PC-3 (cell line): ENCODE data around the gene NOL4L. TPM values are rescaled to one million over a fixed set of nuclear protein-coding genes. Genes with fewer than 3 reads are reported as not detected.

Source experiments
- total RNA-seq: library from RNA; depleted of rRNA; stranded (reverse); fragments of >200 nt; gene quantifications from 2 replicates; pipeline ENCODE4 v1.2.3, GENCODE V29; 2014; rRNA removed

The NOL4L gene
- total RNA-seq, 1 experiment from 2014 or later = 7.3 TPM

Other genes with a start within 250 kb of the NOL4L start
- 42.8 and 60.7 TPM in 2 replicates for gene ASXL1, start 227.0 kb downstream of the NOL4L start, total RNA-seq
- gene C20orf203, start 88.6 kb upstream of the NOL4L start, total RNA-seq = not detected in 2 replicates
- 32.5 and 33.5 TPM in 2 replicates for gene COMMD7, start 158.1 kb upstream of the NOL4L start, total RNA-seq
- gene DNMT3B, start 177.1 kb upstream of the NOL4L start, total RNA-seq = 7.3 and 9.3 TPM in 2 replicates
- 81.4 and 91.3 TPM in 2 replicates for gene MAPRE1, start 234.6 kb upstream of the NOL4L start, total RNA-seq